RPMI7951 (cell line): ENCODE measurements around the gene HAGH. TPM values are rescaled to one million over a fixed set of nuclear protein-coding genes. Genes with fewer than 3 reads are reported as not detected.

ENCODE experiments used
- DNase-seq: peaks from one replicate; pipeline ENCODE4 v3.0.0-alpha.2; 2012; ENCODE audit warnings: low read depth
- total RNA-seq: library from RNA; depleted of rRNA; stranded (reverse); fragments of >200 nt; shearing (Covaris generic); gene quantifications from 2 replicates; pipeline ENCODE4 v1.2.3, GENCODE V29; 2014; rRNA removed

The HAGH gene
- total RNA-seq, 1 experiment from 2014 or later, result 50.7 TPM

- DNase-seq, result no peak
These were observed 64.3 kb downstream of the HAGH start for GRCh38 chr16:1762196-1762878.

- DNase-seq, result no peak
These were observed 64.9 kb downstream of the HAGH start for GRCh38 chr16:1761751-1762150.

GRCh38 chr16:1760911-1761310 is 65.7 kb downstream of the HAGH start:
- DNase-seq, result no peak

GRCh38 chr16:1759511-1759910 is 67.1 kb downstream of the HAGH start:
- no peak for DNase-seq

GRCh38 chr16:1758923-1759322 is 67.7 kb downstream of the HAGH start:
- DNase-seq, result no peak

- DNase-seq, result no peak
These were observed 68.7 kb downstream of the HAGH start for GRCh38 chr16:1757714-1758461.

Other genes with a start within 250 kb of the HAGH start
- gene IFT140, start 214.8 kb downstream of the HAGH start, total RNA-seq, result 4.9 and 9.4 TPM in 2 replicates
- gene CRAMP1, start 214.5 kb downstream of the HAGH start, total RNA-seq, result 3.2 and 4.7 TPM in 2 replicates
- gene JPT2, start 148.5 kb downstream of the HAGH start, total RNA-seq, result 140 and 148 TPM in 2 replicates
- 6.7 and 16.3 TPM in 2 replicates for gene MAPK8IP3, start 120.6 kb downstream of the HAGH start, total RNA-seq
- 50.2 and 65.5 TPM in 2 replicates for gene NME3, start 55.3 kb downstream of the HAGH start, total RNA-seq
- 1.1 and 1.6 TPM in 2 replicates for gene EME2, start 54.0 kb downstream of the HAGH start, total RNA-seq
- gene MRPS34, start 53.7 kb downstream of the HAGH start, total RNA-seq, result 82.5 and 136 TPM in 2 replicates
- 15.6 and 22.7 TPM in 2 replicates for gene SPSB3, start 44.3 kb downstream of the HAGH start, total RNA-seq
- gene NUBP2, start 43.9 kb downstream of the HAGH start, total RNA-seq, result 50.1 and 71.5 TPM in 2 replicates
- not detected in 2 replicates for gene IGFALS, start 33.1 kb downstream of the HAGH start, total RNA-seq
- 39.3 and 54.6 TPM in 2 replicates for gene FAHD1, start 381 bp upstream of the HAGH start, total RNA-seq
- not detected in 2 replicates for gene MEIOB, start 45.3 kb upstream of the HAGH start, total RNA-seq
- not detected in 2 replicates for gene HS3ST6, start 91.6 kb upstream of the HAGH start, total RNA-seq
- 12.2 and 14.4 TPM in 2 replicates for gene MSRB1, start 116.4 kb upstream of the HAGH start, total RNA-seq
- gene RPL3L, start 127.9 kb upstream of the HAGH start, total RNA-seq, result not detected in 2 replicates
- gene NDUFB10, start 132.7 kb upstream of the HAGH start, total RNA-seq, result 209 and 290 TPM in 2 replicates
- 1,519 and 1,683 TPM in 2 replicates for gene RPS2, start 138.0 kb upstream of the HAGH start, total RNA-seq
- gene RNF151, start 140.0 kb upstream of the HAGH start, total RNA-seq, result not detected in 2 replicates
- 28.8 and 40.4 TPM in 2 replicates for gene TBL3, start 145.2 kb upstream of the HAGH start, total RNA-seq
- not detected in 2 replicates for gene NOXO1, start 154.6 kb upstream of the HAGH start, total RNA-seq
- gene GFER, start 157.4 kb upstream of the HAGH start, total RNA-seq, result 6.7 and 16.5 TPM in 2 replicates
- gene SYNGR3, start 163.1 kb upstream of the HAGH start, total RNA-seq, result 5.5 and 6.6 TPM in 2 replicates
- gene ZNF598, start 183.0 kb upstream of the HAGH start, total RNA-seq, result 9.7 and 13.6 TPM in 2 replicates
- gene NPW, start 193.0 kb upstream of the HAGH start, total RNA-seq, result 0.20 and 0.24 TPM in 2 replicates
- 49.0 and 51.1 TPM in 2 replicates for gene NHERF2, start 200.1 kb upstream of the HAGH start, total RNA-seq
- 24.8 and 48.2 TPM in 2 replicates for gene NTHL1, start 221.0 kb upstream of the HAGH start, total RNA-seq
- gene TSC2, start 221.2 kb upstream of the HAGH start, total RNA-seq, result 19.0 and 19.5 TPM in 2 replicates